Thoracic aorta (tissue), 2 donors: ENCODE results near the gene UBE2D2. TPM values are rescaled to one million over a fixed set of nuclear protein-coding genes. Genes with fewer than 3 reads are reported as not detected.

ENCODE experiments used
- ATAC-seq: fragments of 150-250 bp; one replicate; pipeline ENCODE4 v1.8.0; 2017; ENCODE audit warnings: low read depth; ENCODE audit not compliant: insufficient number of reproducible peaks, low FRiP score
- DNase-seq: peaks from one replicate; pipeline ENCODE4 v3.0.0-alpha.2; 2020; ENCODE audit warnings: low spot score
- H3K27ac ChIP-seq, 2 donors: fragments of 200-600 bp; sonication (generic); 1 replicate in 1 of 2; 2 replicates in 1 of 2; pipeline ENCODE4 v1.5.1; 2016; ENCODE audit warnings: mild to moderate bottlenecking in 2 of 2, moderate library complexity in 2 of 2
- H3K27me3 ChIP-seq: fragments of 200-600 bp; sonication (generic); replicated peaks from 2 replicates; pipeline ENCODE4 v1.6.0; 2016; ENCODE audit warnings: mild to moderate bottlenecking; ENCODE audit not compliant: insufficient read depth
- H3K36me3 ChIP-seq: fragments of 200-600 bp; sonication (generic); one replicate; pipeline ENCODE4 v1.5.1; 2016
- H3K4me1 ChIP-seq, 2 donors: fragments of 200-600 bp; sonication (generic); 1 replicate in 1 of 2; 2 replicates in 1 of 2; pipeline versions ENCODE4 v1.5.1 to v1.6.0; 2016; ENCODE audit warnings: low read depth in 2 of 2, mild to moderate bottlenecking in 1 of 2; ENCODE audit not compliant: control insufficient read depth in 1 of 2
- H3K4me3 ChIP-seq: fragments of 200-600 bp; sonication (generic); 2 replicates; pipeline ENCODE4 v1.5.1; 2016; ENCODE audit warnings: mild to moderate bottlenecking
- H3K9me3 ChIP-seq: fragments of 200-600 bp; sonication (generic); 2 replicates; pipeline ENCODE4 v1.5.1; 2016
- CTCF ChIP-seq: fragments of 200-600 bp; sonication (generic); IDR thresholded peaks from one replicate; pipeline ENCODE4 v1.5.1; 2019; ENCODE audit warnings: antibody characterized with exemption
- total RNA-seq, 2 donors: library from RNA; depleted of rRNA; stranded (reverse); fragments of >200 nt; gene quantifications; one replicate each; pipeline versions ENCODE4 v1.1.0 to v1.2.3, GENCODE V29; 2016

The UBE2D2 gene
- total RNA-seq, 2 donors from 2014 or later = 51.9 to 66.7 TPM

GRCh38 chr5:139631520-139632165, 70.5 kb downstream of the UBE2D2 start:
- no peak overlapping the region for H3K27ac ChIP-seq
- no peak for ATAC-seq
- TF ChIP-seq CTCF = no peak
- DNase-seq = no peak
- peaks cover 6% of the 10 kb centered on the region for H3K36me3 ChIP-seq
- no peak overlapping the region for H3K4me3 ChIP-seq
- H3K4me1 ChIP-seq = peaks cover 8 to 13% of the 10 kb centered on the region in 2 donors
- no peaks in the 10 kb centered on the region for H3K27me3 ChIP-seq
- no peaks in the 10 kb centered on the region for H3K9me3 ChIP-seq

GRCh38 chr5:139633295-139634027, 72.3 kb downstream of the UBE2D2 start:
- DNase-seq (no peak), ATAC-seq (no peak)
- no peak overlapping the region for H3K27ac ChIP-seq
- peaks cover 20 to 26% of the 10 kb centered on the region in 2 donors for H3K4me1 ChIP-seq
- no peak overlapping the region for H3K4me3 ChIP-seq
- peak; percentile 97 for TF ChIP-seq CTCF
- no peaks in the 10 kb centered on the region for H3K36me3 ChIP-seq
- H3K27me3 ChIP-seq = no peaks in the 10 kb centered on the region
- H3K9me3 ChIP-seq = no peaks in the 10 kb centered on the region

GRCh38 chr5:139634028-139634325, 72.8 kb downstream of the UBE2D2 start:
- Histone ChIP-seq H3K36me3 (no peaks in the 10 kb centered on the region), H3K4me1 (peaks cover 25 to 32% of the 10 kb centered on the region in 2 donors), H3K4me3 (no peak overlapping the region), H3K27ac (no peak overlapping the region), H3K9me3 (no peaks in the 10 kb centered on the region), H3K27me3 (no peaks in the 10 kb centered on the region)
- no peak for TF ChIP-seq CTCF
- no peak for ATAC-seq
- DNase-seq = no peak

GRCh38 chr5:139634541-139634940, 73.4 kb downstream of the UBE2D2 start:
- no peaks in the 10 kb centered on the region for H3K27me3 ChIP-seq
- peaks cover 25 to 37% of the 10 kb centered on the region in 2 donors for H3K4me1 ChIP-seq
- ATAC-seq (no peak), DNase-seq (no peak)
- no peaks in the 10 kb centered on the region for H3K36me3 ChIP-seq
- no peak overlapping the region for H3K27ac ChIP-seq
- TF ChIP-seq CTCF = no peak
- H3K4me3 ChIP-seq = no peak overlapping the region
- no peaks in the 10 kb centered on the region for H3K9me3 ChIP-seq

- no peak for ATAC-seq
- no peak overlapping the region for H3K4me3 ChIP-seq
- no peak for TF ChIP-seq CTCF
- no peaks in the 10 kb centered on the region for H3K36me3 ChIP-seq
- DNase-seq = no peak
- no peaks in the 10 kb centered on the region for H3K9me3 ChIP-seq
- no peaks in the 10 kb centered on the region for H3K27me3 ChIP-seq
- H3K4me1 ChIP-seq = peaks cover 25 to 40% of the 10 kb centered on the region in 2 donors
- H3K27ac ChIP-seq = peak overlapping the region in 1 of 2 donors; percentile 23
Measured at GRCh38 chr5:139635191-139635590, 74.1 kb downstream of the UBE2D2 start.
